Stomach smooth muscle (tissue), 2 donors: ENCODE data around the gene VAPB.

ENCODE experiments used
- H3K27ac ChIP-seq: one replicate; pipeline ENCODE4 v1.7.0; 2013; ENCODE audit warnings: mild to moderate bottlenecking, low read length, inconsistent platforms
- H3K27me3 ChIP-seq, 2 donors: one replicate each; pipeline ENCODE4 v1.7.0; 2013; ENCODE audit warnings: low read length in 2 of 2; ENCODE audit not compliant: insufficient read depth in 2 of 2, control insufficient read depth in 1 of 2
- H3K36me3 ChIP-seq, 2 donors: one replicate each; pipeline ENCODE4 v1.7.0; 2013; ENCODE audit warnings: low read length in 2 of 2; ENCODE audit not compliant: control insufficient read depth in 2 of 2, insufficient read depth in 2 of 2
- H3K4me1 ChIP-seq: one replicate; pipeline ENCODE4 v1.7.0; 2013; ENCODE audit warnings: low read length; ENCODE audit not compliant: control insufficient read depth, insufficient read depth
- H3K4me3 ChIP-seq, 2 donors: one replicate each; pipeline ENCODE4 v1.7.0; 2013; ENCODE audit warnings: low read length in 2 of 2
- H3K9ac ChIP-seq, 2 donors: one replicate each; pipeline ENCODE4 v1.7.0; 2013; ENCODE audit warnings: low read length in 2 of 2, mild to moderate bottlenecking in 1 of 2
- H3K9me3 ChIP-seq, 2 donors: one replicate each; pipeline ENCODE4 v1.7.0; 2013; ENCODE audit warnings: low read length in 2 of 2; ENCODE audit not compliant: control insufficient read depth in 2 of 2
- donor health status: healthy.
- donor health status: Pancreatic carcinoma.

VAPB gene

GRCh38 chr20:58393299-58393698 is 4.3 kb downstream of the VAPB start:
- no peaks in the 10 kb centered on the region for H3K27me3 ChIP-seq
- peaks cover 21% of the 10 kb centered on the region for H3K4me1 ChIP-seq
- H3K27ac ChIP-seq = no peak overlapping the region
- H3K36me3 ChIP-seq = no peaks in the 10 kb centered on the region
- no peaks in the 10 kb centered on the region for H3K9me3 ChIP-seq
- no peak overlapping the region for H3K4me3 ChIP-seq
- H3K9ac ChIP-seq = no peak overlapping the region

GRCh38 chr20:58394801-58395200 is 5.8 kb downstream of the VAPB start:
- Histone ChIP-seq H3K9me3 (no peaks in the 10 kb centered on the region), H3K4me1 (peaks cover 20% of the 10 kb centered on the region), H3K9ac (no peak overlapping the region), H3K27me3 (no peaks in the 10 kb centered on the region), H3K27ac (no peak overlapping the region), H3K4me3 (no peak overlapping the region), H3K36me3 (no peaks in the 10 kb centered on the region)

GRCh38 chr20:58395604-58396003 is 6.6 kb downstream of the VAPB start:
- Histone ChIP-seq H3K4me1 (peaks cover 12% of the 10 kb centered on the region), H3K9me3 (no peaks in the 10 kb centered on the region), H3K36me3 (no peaks in the 10 kb centered on the region), H3K4me3 (no peak overlapping the region), H3K27ac (no peak overlapping the region), H3K27me3 (no peaks in the 10 kb centered on the region), H3K9ac (no peak overlapping the region)

- Histone ChIP-seq H3K36me3 (no peaks in the 10 kb centered on the region), H3K9me3 (no peaks in the 10 kb centered on the region), H3K27ac (no peak overlapping the region), H3K9ac (no peak overlapping the region), H3K4me3 (no peak overlapping the region), H3K4me1 (peaks cover 4% of the 10 kb centered on the region), H3K27me3 (no peaks in the 10 kb centered on the region)
These were observed 8.4 kb downstream of the VAPB start for GRCh38 chr20:58397429-58397828.

GRCh38 chr20:58398254-58398653 is 9.2 kb downstream of the VAPB start:
- H3K4me1 ChIP-seq = peaks cover 4% of the 10 kb centered on the region
- no peaks in the 10 kb centered on the region for H3K27me3 ChIP-seq
- H3K9me3 ChIP-seq = no peaks in the 10 kb centered on the region
- H3K4me3 ChIP-seq = no peak overlapping the region
- H3K9ac ChIP-seq = no peak overlapping the region
- H3K27ac ChIP-seq = no peak overlapping the region
- no peaks in the 10 kb centered on the region for H3K36me3 ChIP-seq

GRCh38 chr20:58399926-58400325 is 10.9 kb downstream of the VAPB start:
- Histone ChIP-seq H3K9ac (no peak overlapping the region), H3K4me1 (peaks cover 4% of the 10 kb centered on the region)

GRCh38 chr20:58401162-58401561 is 12.1 kb downstream of the VAPB start:
- no peaks in the 10 kb centered on the region for H3K9me3 ChIP-seq
- H3K4me3 ChIP-seq = no peak overlapping the region
- no peak overlapping the region for H3K27ac ChIP-seq
- H3K36me3 ChIP-seq = no peaks in the 10 kb centered on the region
- H3K4me1 ChIP-seq = peaks cover 4% of the 10 kb centered on the region
- H3K9ac ChIP-seq = no peak overlapping the region
- H3K27me3 ChIP-seq = no peaks in the 10 kb centered on the region

More at GRCh38 chr20:58399926-58400325, 10.9 kb downstream of the VAPB start:
- H3K27ac ChIP-seq = no peak overlapping the region
- no peaks in the 10 kb centered on the region for H3K27me3 ChIP-seq
- no peaks in the 10 kb centered on the region for H3K9me3 ChIP-seq
- no peak overlapping the region for H3K4me3 ChIP-seq
- no peaks in the 10 kb centered on the region for H3K36me3 ChIP-seq

- peaks cover 4% of the 10 kb centered on the region for H3K4me1 ChIP-seq
These were observed 13.3 kb downstream of the VAPB start for GRCh38 chr20:58402305-58402704.

GRCh38 chr20:58402827-58403226 is 13.8 kb downstream of the VAPB start:
- no peak overlapping the region for H3K9ac ChIP-seq
- H3K9me3 ChIP-seq = no peaks in the 10 kb centered on the region
- no peaks in the 10 kb centered on the region for H3K36me3 ChIP-seq
- H3K27ac ChIP-seq = no peak overlapping the region
- peaks cover 4% of the 10 kb centered on the region for H3K4me1 ChIP-seq
- no peaks in the 10 kb centered on the region for H3K27me3 ChIP-seq
- no peak overlapping the region for H3K4me3 ChIP-seq

More at GRCh38 chr20:58402305-58402704, 13.3 kb downstream of the VAPB start:
- no peak overlapping the region for H3K9ac ChIP-seq
- no peak overlapping the region for H3K4me3 ChIP-seq
- no peaks in the 10 kb centered on the region for H3K9me3 ChIP-seq
- no peaks in the 10 kb centered on the region for H3K27me3 ChIP-seq
- no peak overlapping the region for H3K27ac ChIP-seq
- H3K36me3 ChIP-seq = no peaks in the 10 kb centered on the region

GRCh38 chr20:58403272-58403671 is 14.2 kb downstream of the VAPB start:
- no peak overlapping the region for H3K27ac ChIP-seq
- no peaks in the 10 kb centered on the region for H3K36me3 ChIP-seq
- peaks cover 3% of the 10 kb centered on the region for H3K4me1 ChIP-seq

GRCh38 chr20:58405504-58406291 is 16.7 kb downstream of the VAPB start:
- Histone ChIP-seq H3K4me1 (no peaks in the 10 kb centered on the region), H3K36me3 (no peaks in the 10 kb centered on the region), H3K9ac (no peak overlapping the region), H3K27me3 (no peaks in the 10 kb centered on the region), H3K4me3 (no peak overlapping the region), H3K9me3 (no peaks in the 10 kb centered on the region), H3K27ac (no peak overlapping the region)

More at GRCh38 chr20:58403272-58403671, 14.2 kb downstream of the VAPB start:
- no peaks in the 10 kb centered on the region for H3K9me3 ChIP-seq
- no peak overlapping the region for H3K9ac ChIP-seq
- no peak overlapping the region for H3K4me3 ChIP-seq
- no peaks in the 10 kb centered on the region for H3K27me3 ChIP-seq
